Astrocyte (in vitro differentiated cells and primary cell): Measurements from ENCODE around the gene NIPSNAP2. TPM values are rescaled to one million over a fixed set of nuclear protein-coding genes. Genes with fewer than 3 reads are reported as not detected.

Experiments used
- DNase-seq: peaks from one replicate; pipeline ENCODE4 v3.0.0-alpha.2; 2010; ENCODE audit warnings: low read depth
- FAIRE-seq: peaks from 2 replicates; lab custom pipeline; 2011; peaks lifted over from hg19 to GRCh38; lab: Jason Lieb, UNC
- H2AFZ ChIP-seq: 2 replicates; pipeline ENCODE4 v1.6.0; 2012; ENCODE audit warnings: low read depth, low read length, inconsistent platforms
- H3K27ac ChIP-seq: 2 replicates; pipeline ENCODE4 v1.5.1; 2011; ENCODE audit warnings: low read depth, low read length, inconsistent platforms
- H3K27me3 ChIP-seq: 2 replicates; pipeline ENCODE4 v1.6.0; 2011; ENCODE audit warnings: low read length, inconsistent platforms; ENCODE audit not compliant: insufficient read depth
- H3K36me3 ChIP-seq: 2 replicates; pipeline ENCODE4 v1.5.1; 2011; ENCODE audit warnings: low read length, inconsistent platforms; ENCODE audit not compliant: insufficient read depth
- H3K4me1 ChIP-seq: 2 replicates; pipeline ENCODE4 v1.5.1; 2011; ENCODE audit warnings: low read length, inconsistent platforms; ENCODE audit not compliant: insufficient read depth
- H3K4me2 ChIP-seq: 2 replicates; pipeline ENCODE4 v1.6.0; 2012; ENCODE audit warnings: low read length, inconsistent platforms
- H3K4me3 ChIP-seq: 2 replicates; pipeline ENCODE4 v1.5.1; 2011; ENCODE audit warnings: low read depth, mild to moderate bottlenecking, low read length, inconsistent platforms; ENCODE audit not compliant: insufficient read depth
- H3K79me2 ChIP-seq: 2 replicates; pipeline ENCODE4 v1.6.0; 2012; ENCODE audit warnings: mild to moderate bottlenecking, low read length, inconsistent platforms; ENCODE audit not compliant: insufficient read depth
- H3K9ac ChIP-seq: 2 replicates; pipeline ENCODE4 v1.6.0; 2012; ENCODE audit warnings: mild to moderate bottlenecking, low read length, inconsistent platforms
- H3K9me3 ChIP-seq: 2 replicates; pipeline ENCODE4 v1.5.1; 2012; ENCODE audit warnings: low read depth, mild to moderate bottlenecking, low read length, inconsistent platforms; ENCODE audit not compliant: insufficient read depth
- H4K20me1 ChIP-seq: 2 replicates; pipeline ENCODE4 v1.6.0; 2012; ENCODE audit warnings: low read length, inconsistent platforms; ENCODE audit not compliant: insufficient read depth
- H3K27ac Mint-ChIP-seq: one replicate; pipeline ENCODE4 v1.8.0; 2021; ENCODE audit warnings: mild to moderate bottlenecking, mixed read lengths; ENCODE audit not compliant: unreplicated experiment
- H3K27me3 Mint-ChIP-seq: one replicate; pipeline ENCODE4 v1.8.0; 2021; ENCODE audit warnings: low read depth, mixed read lengths; ENCODE audit not compliant: unreplicated experiment
- H3K36me3 Mint-ChIP-seq: one replicate; pipeline ENCODE4 v1.8.0; 2021; ENCODE audit warnings: low read depth, mixed read lengths; ENCODE audit not compliant: unreplicated experiment
- H3K4me1 Mint-ChIP-seq: one replicate; pipeline ENCODE4 v1.8.0; 2021; ENCODE audit warnings: low read depth, mixed read lengths; ENCODE audit not compliant: unreplicated experiment
- H3K4me3 Mint-ChIP-seq: one replicate; pipeline ENCODE4 v1.8.0; 2021; ENCODE audit warnings: mild to moderate bottlenecking, moderate library complexity, mixed read lengths; ENCODE audit not compliant: unreplicated experiment
- H3K9me3 Mint-ChIP-seq: one replicate; pipeline ENCODE4 v1.8.0; 2021; ENCODE audit warnings: mild to moderate bottlenecking, mixed read lengths; ENCODE audit not compliant: unreplicated experiment
- EZH2 ChIP-seq: IDR thresholded peaks from 2 replicates; pipeline ENCODE4 v1.6.1; 2012; ENCODE audit warnings: mild to moderate bottlenecking, low read length, inconsistent platforms; ENCODE audit not compliant: insufficient read depth
- total RNA-seq: library from RNA; stranded (reverse); gene quantifications from 2 replicates; pipeline ENCODE4 v1.2.1, GENCODE V29; 2021
- TF ChIP-seq, protein P1 (sequence below): IDR thresholded peaks from 2 replicates; pipeline ENCODE4 v1.5.1; 2011; ENCODE audit warnings: low read depth, mild to moderate bottlenecking, inconsistent platforms, low read length, moderate library complexity; ENCODE audit not compliant: insufficient read depth

NIPSNAP2 gene
- total RNA-seq, 1 donor from 2014 or later = 33.2 TPM

DNA sequence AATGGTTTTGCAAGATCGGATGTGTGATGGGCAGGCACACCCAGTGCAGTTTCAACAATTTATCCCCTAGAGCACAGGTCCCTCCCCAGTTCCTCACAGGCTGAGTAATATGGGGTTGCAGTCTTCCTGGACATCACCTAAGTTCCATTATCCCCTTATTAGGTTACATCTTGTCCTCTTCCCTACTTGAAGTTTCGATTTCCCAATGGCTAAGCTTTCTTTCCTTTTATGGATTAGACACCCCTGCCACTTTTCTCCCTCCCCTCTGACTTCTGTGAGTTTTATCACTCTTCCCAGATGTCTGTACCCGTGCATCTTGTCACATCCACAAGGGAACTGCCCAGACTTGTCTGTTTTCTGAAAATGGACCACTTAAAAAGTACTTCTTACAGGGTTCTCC is 2.4 kb upstream of the NIPSNAP2 start:
- peaks cover 3% of the 10 kb centered on the region for H3K36me3 Mint-ChIP-seq
- Histone ChIP-seq H3K9ac (no peak overlapping the region), H2AFZ (no peak overlapping the region), H3K4me2 (no peak overlapping the region), H3K9me3 (no peaks in the 10 kb centered on the region), H3K27ac (no peak overlapping the region), H3K36me3 (no peaks in the 10 kb centered on the region), H4K20me1 (peaks cover 11% of the 10 kb centered on the region), H3K4me1 (peaks cover 7% of the 10 kb centered on the region), H3K4me3 (no peak overlapping the region), H3K27me3 (no peaks in the 10 kb centered on the region), H3K79me2 (peaks cover 28% of the 10 kb centered on the region)
- no peaks in the 10 kb centered on the region for H3K9me3 Mint-ChIP-seq
- H3K27ac Mint-ChIP-seq = no peak overlapping the region
- H3K4me1 Mint-ChIP-seq = peaks cover 8% of the 10 kb centered on the region
- no peak overlapping the region for H3K4me3 Mint-ChIP-seq
- TF ChIP-seq, protein P1, sequence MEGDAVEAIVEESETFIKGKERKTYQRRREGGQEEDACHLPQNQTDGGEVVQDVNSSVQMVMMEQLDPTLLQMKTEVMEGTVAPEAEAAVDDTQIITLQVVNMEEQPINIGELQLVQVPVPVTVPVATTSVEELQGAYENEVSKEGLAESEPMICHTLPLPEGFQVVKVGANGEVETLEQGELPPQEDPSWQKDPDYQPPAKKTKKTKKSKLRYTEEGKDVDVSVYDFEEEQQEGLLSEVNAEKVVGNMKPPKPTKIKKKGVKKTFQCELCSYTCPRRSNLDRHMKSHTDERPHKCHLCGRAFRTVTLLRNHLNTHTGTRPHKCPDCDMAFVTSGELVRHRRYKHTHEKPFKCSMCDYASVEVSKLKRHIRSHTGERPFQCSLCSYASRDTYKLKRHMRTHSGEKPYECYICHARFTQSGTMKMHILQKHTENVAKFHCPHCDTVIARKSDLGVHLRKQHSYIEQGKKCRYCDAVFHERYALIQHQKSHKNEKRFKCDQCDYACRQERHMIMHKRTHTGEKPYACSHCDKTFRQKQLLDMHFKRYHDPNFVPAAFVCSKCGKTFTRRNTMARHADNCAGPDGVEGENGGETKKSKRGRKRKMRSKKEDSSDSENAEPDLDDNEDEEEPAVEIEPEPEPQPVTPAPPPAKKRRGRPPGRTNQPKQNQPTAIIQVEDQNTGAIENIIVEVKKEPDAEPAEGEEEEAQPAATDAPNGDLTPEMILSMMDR = no peak
- no peak for TF ChIP-seq EZH2
- peaks cover 7% of the 10 kb centered on the region for H3K27me3 Mint-ChIP-seq
- FAIRE-seq = no peak
- no peak for DNase-seq

DNA sequence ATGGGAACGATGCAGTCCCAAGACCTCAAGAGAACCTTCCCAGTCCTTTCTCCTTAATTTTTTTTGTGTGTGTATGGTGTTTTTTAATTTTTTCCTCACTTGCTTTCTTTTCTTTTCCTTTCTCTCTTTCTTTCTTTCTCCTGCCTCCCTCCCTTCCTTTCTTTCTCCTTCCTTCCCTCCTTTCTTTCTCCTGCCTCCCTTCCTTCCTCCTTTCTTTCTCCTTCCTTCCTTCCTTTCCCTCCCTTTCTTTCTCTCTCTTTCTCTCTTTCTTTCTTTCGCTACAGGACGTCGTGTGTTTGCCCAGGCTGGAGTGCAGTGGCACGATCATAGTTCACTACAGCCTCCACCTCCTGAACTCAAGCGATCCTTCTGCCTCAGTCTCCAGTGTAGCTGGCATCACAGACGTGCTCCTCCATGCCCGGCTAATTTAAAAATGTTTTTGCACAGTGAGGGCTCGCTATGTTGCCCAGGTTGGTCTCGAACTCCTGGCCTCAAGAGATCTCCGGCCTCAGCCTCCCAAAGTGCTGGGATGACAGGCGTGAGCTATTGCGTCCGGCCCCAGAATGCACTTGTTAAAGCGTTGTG is 709 bp upstream of the NIPSNAP2 start:
- Histone ChIP-seq H3K27ac (no peak overlapping the region), H3K9ac (peak overlapping the region; percentile 85), H3K4me3 (peak overlapping the region; percentile 69), H3K27me3 (no peaks in the 10 kb centered on the region), H3K36me3 (no peaks in the 10 kb centered on the region), H3K9me3 (no peaks in the 10 kb centered on the region), H4K20me1 (peaks cover 14% of the 10 kb centered on the region), H2AFZ (peak overlapping the region; percentile 75), H3K4me1 (peaks cover 7% of the 10 kb centered on the region), H3K4me2 (peak overlapping the region; percentile 85), H3K79me2 (peaks cover 43% of the 10 kb centered on the region)
- DNase-seq = no peak
- TF ChIP-seq EZH2 = no peak
- TF ChIP-seq, protein P1 = no peak
- Mint-ChIP-seq H3K27ac (peak overlapping the region; percentile 44), H3K27me3 (peaks cover 7% of the 10 kb centered on the region), H3K9me3 (no peaks in the 10 kb centered on the region), H3K36me3 (peaks cover 5% of the 10 kb centered on the region), H3K4me3 (peak overlapping the region; percentile 79), H3K4me1 (peaks cover 11% of the 10 kb centered on the region)
- FAIRE-seq = no peak

DNA sequence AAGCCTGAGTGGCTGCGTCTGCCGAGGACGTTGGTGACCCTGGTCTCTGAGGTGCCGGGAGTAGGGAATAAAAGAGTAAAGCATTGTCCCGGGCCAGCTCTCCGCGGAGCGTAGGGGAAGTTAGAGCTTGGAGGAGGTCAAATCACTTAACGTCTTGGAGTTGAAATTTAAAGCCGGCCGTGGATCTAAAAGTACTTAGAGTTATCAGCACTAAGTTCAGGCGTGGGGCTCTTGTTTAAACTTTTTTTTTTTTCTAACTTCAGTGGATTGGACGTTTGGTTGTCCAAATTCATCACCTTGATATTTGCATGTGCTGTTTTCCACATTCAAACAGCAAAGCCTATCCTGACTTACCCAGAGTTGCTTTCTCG is 700 bp downstream of the NIPSNAP2 start:
- Mint-ChIP-seq H3K27ac (peak overlapping the region; percentile 72), H3K4me3 (peak overlapping the region; percentile 94), H3K36me3 (peaks cover 9% of the 10 kb centered on the region), H3K9me3 (no peaks in the 10 kb centered on the region), H3K27me3 (peaks cover 7% of the 10 kb centered on the region), H3K4me1 (peaks cover 11% of the 10 kb centered on the region)
- peak overlapping the region; percentile 65 for H3K27ac ChIP-seq
- H3K27me3 ChIP-seq = no peaks in the 10 kb centered on the region
- peaks cover 22% of the 10 kb centered on the region for H4K20me1 ChIP-seq
- H2AFZ ChIP-seq = peak overlapping the region; percentile 64
- FAIRE-seq = no peak
- no peak for DNase-seq
- H3K9ac ChIP-seq = peak overlapping the region; percentile 85
- no peaks in the 10 kb centered on the region for H3K9me3 ChIP-seq
- peaks cover 54% of the 10 kb centered on the region for H3K79me2 ChIP-seq
- peak overlapping the region; percentile 85 for H3K4me2 ChIP-seq
- H3K36me3 ChIP-seq = no peaks in the 10 kb centered on the region
- H3K4me1 ChIP-seq = peaks cover 7% of the 10 kb centered on the region
- peak overlapping the region; percentile 69 for H3K4me3 ChIP-seq
- TF ChIP-seq EZH2 = no peak
- TF ChIP-seq, protein P1 = no peak
